ENCODE results near the gene LDLRAP1.

DNA sequence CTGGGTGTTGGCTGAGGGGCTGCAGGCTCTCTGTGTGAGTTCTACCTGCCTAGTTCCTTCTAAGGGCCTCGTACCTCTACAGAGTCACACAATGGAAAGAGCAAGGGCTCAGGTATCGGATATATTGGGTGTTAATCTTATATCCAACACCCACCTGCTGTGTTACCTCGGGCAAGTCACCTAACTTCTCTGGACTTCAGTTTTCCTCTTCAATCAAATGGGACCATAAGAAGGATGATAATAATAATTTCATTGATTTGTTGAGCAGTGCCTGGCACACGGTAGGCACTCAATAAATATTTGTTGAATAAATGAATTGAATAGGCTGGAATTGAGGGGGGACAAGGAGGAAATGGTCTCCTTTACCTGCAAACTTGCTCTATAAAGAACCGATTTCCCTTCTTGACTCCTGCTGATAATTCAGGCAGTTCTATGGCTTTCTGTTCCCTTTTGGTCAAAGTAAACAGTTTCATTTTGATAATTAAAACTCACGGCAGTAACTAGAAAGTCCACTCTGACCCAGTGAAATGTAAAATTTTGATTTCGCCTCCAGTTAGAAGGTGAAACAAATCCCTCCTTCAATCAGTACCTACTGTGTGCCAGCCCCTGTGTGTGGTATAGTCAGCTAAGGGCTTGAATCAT is 56.7 kb downstream of the LDLRAP1 start:
- TF ChIP-seq L3MBTL2 (conservative IDR thresholded peaks at IDR 0.05) (no peak), ARNT (IDR thresholded peaks at IDR 0.05) (no peak), FOXM1 (IDR thresholded peaks at IDR 0.05; ENCODE audit: borderline replicate concordance) (no peak)
